ENCODE results near the gene NCAPD2. TPM values are rescaled to one million over a fixed set of nuclear protein-coding genes. Genes with fewer than 3 reads are reported as not detected.
A peak's percentile ranks its signal among the peaks of the same experiment; 100 is the strongest.

NCAPD2 gene
- total RNA-seq, 3 donors from 2014 or later (not counting 1 experiment from before 2014, with no cell fraction given): 38.8 to 53.1 (median 44.1) TPM

GRCh38 chr12:6450869-6451347 is 43.0 kb upstream of the NCAPD2 start:
- TF ChIP-seq CTCF (IDR thresholded peaks at IDR 0.05): no peak
- Mint-ChIP-seq H3K27ac (peak overlapping the region; percentile 100), H3K4me3 (peak overlapping the region; percentile 100), H3K27me3 (ENCODE audit: low read depth in 2 of 2) (no peaks in the 10 kb centered on the region), H3K9me3 (no peaks in the 10 kb centered on the region), H3K36me3 (no peaks in the 10 kb centered on the region), H3K4me1 (peaks cover 33 to 46% of the 10 kb centered on the region in 2 donors)
- DNase-seq (no peak), ATAC-seq (peak in 1 of 3 donors; percentile 2)
- Histone ChIP-seq H3K4me3 (ENCODE audit: low read length) (peak overlapping the region; percentile 89), H3K27ac (ENCODE audit: low read length) (peak overlapping the region; percentile 98), H3K27me3 (ENCODE audit: control insufficient read depth, insufficient read depth, low read length) (no peaks in the 10 kb centered on the region), H3K4me1 (ENCODE audit: control insufficient read depth, insufficient read depth, low read length) (peaks cover 56% of the 10 kb centered on the region), H3K9me3 (ENCODE audit: control insufficient read depth, insufficient read depth, low read length) (no peaks in the 10 kb centered on the region), H3K36me3 (ENCODE audit: control insufficient read depth, insufficient read depth, low read length) (peaks cover 24% of the 10 kb centered on the region)
- WGBS (ENCODE audit: insufficient coverage): 29% methylated on average over 11 of the region's 11 CpGs
- intact Hi-C loops (cut with micrococcal nuclease): loop anchor here (5.0 kb wide), 1 partner anchor 41 kb away; the partner anchor contains the start of genes MRPL51 and NCAPD2

- Histone ChIP-seq H3K4me3 (ENCODE audit: low read length) (peak within 1 kb of the TSS; percentile 89), H3K4me1 (ENCODE audit: control insufficient read depth, insufficient read depth, low read length) (peaks cover 52% of the 10 kb centered on the region), H3K36me3 (ENCODE audit: control insufficient read depth, insufficient read depth, low read length) (peaks cover 24% of the 10 kb centered on the region), H3K27ac (ENCODE audit: low read length) (peak within 1 kb of the TSS; percentile 98), H3K9me3 (ENCODE audit: control insufficient read depth, insufficient read depth, low read length) (no peaks in the 10 kb centered on the region), H3K27me3 (ENCODE audit: control insufficient read depth, insufficient read depth, low read length) (no peaks in the 10 kb centered on the region)
- no peaks in the 10 kb centered on the region for H3K36me3 Mint-ChIP-seq
- DNase-seq (peak; percentile 73 to 95), ATAC-seq (peak; percentile 88 to 95 (median 94))
- intact Hi-C loops (cut with micrococcal nuclease): loop anchor here (1.0 to 5.0 kb wide), 3 partner anchors 11 to 41 kb away; partner anchors contain the start of genes MRPL51, NCAPD2 and VAMP1
- H3K27me3 Mint-ChIP-seq (ENCODE audit: low read depth in 2 of 2): no peaks in the 10 kb centered on the region
- no peak for TF ChIP-seq CTCF (IDR thresholded peaks at IDR 0.05)
- peak within 1 kb of the TSS; percentile 100 for H3K4me3 Mint-ChIP-seq
- peak within 1 kb of the TSS; percentile 100 for H3K27ac Mint-ChIP-seq
- H3K4me1 Mint-ChIP-seq: peaks cover 33 to 46% of the 10 kb centered on the region in 2 donors
- 0% methylated on average over 27 of the region's 27 CpGs for WGBS (ENCODE audit: insufficient coverage)
- no peaks in the 10 kb centered on the region for H3K9me3 Mint-ChIP-seq
These were observed 42.3 kb upstream of the NCAPD2 start, which contains the start of gene TAPBPL for GRCh38 chr12:6451348-6452244. TSS of gene TAPBPL (plus strand) at chr12:6452042. CDS start at chr12:6452249, 207 bp downstream.

DNA sequence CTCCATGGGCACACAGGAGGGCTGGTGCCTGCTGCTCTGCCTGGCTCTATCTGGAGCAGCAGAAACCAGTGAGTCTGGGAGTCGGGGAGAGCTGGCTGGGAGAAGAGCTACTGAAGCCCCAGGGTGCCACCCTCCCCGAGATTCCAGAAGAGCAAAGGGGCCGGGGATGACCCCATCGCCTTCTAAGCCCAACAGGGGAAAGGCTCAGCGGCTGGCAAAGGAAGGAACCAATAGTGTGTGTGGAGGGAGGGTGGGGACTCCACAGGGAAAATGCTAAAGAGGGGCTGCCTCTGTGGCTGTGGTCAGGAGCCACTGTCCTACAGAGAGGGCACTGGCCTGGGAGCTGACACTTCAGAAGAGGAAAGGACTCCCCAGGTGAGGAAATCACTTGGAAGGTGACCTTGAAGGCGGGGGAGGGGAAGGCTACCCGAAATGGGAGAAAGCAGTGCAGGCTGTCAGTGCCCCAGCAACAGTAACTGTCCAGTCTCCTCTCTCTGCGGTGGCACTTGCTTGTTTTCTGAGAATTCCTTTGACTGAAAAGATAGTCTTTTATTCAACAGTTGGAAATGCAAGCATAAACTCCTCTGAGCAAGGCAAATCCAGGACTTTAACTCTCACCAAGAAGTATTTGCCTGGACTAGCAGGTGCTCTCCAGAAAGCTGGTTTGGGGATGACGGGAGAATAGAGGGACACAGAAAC is 41.5 kb upstream of the NCAPD2 start:
- Mint-ChIP-seq H3K4me3 (peak overlapping the region; percentile 100), H3K4me1 (peaks cover 33 to 50% of the 10 kb centered on the region in 2 donors), H3K36me3 (no peaks in the 10 kb centered on the region), H3K9me3 (no peaks in the 10 kb centered on the region), H3K27ac (peak overlapping the region; percentile 100), H3K27me3 (ENCODE audit: low read depth in 2 of 2) (no peaks in the 10 kb centered on the region)
- H3K27me3 ChIP-seq (ENCODE audit: control insufficient read depth, insufficient read depth, low read length): no peaks in the 10 kb centered on the region
- peaks cover 44% of the 10 kb centered on the region for H3K4me1 ChIP-seq (ENCODE audit: control insufficient read depth, insufficient read depth, low read length)
- TF ChIP-seq CTCF (IDR thresholded peaks at IDR 0.05): no peak
- 5% methylated on average over 9 of the region's 9 CpGs for WGBS (ENCODE audit: insufficient coverage)
- intact Hi-C loops (cut with micrococcal nuclease): loop anchor here (1.0 to 5.0 kb wide), 3 partner anchors 10 to 40 kb away; partner anchors contain the start of genes MRPL51, NCAPD2 and VAMP1
- H3K9me3 ChIP-seq (ENCODE audit: control insufficient read depth, insufficient read depth, low read length): no peaks in the 10 kb centered on the region
- peaks cover 31% of the 10 kb centered on the region for H3K36me3 ChIP-seq (ENCODE audit: control insufficient read depth, insufficient read depth, low read length)
- H3K27ac ChIP-seq (ENCODE audit: low read length): peak overlapping the region; percentile 98
- H3K4me3 ChIP-seq (ENCODE audit: low read length): peak overlapping the region; percentile 89
- DNase-seq (peak in 1 of 2 donors; percentile 52), ATAC-seq (peak in 2 of 3 donors; percentile 6 to 13)
